GM23338 (cell line): Measurements from ENCODE around the gene DAPK1. TPM values are rescaled to one million over a fixed set of nuclear protein-coding genes. Genes with fewer than 3 reads are reported as not detected.

Experiments used
- ATAC-seq: fragments of 200-7000 bp; cut with Tn5 transposase; 3 replicates; pipeline ENCODE4 v1.9.1; 2020
- DNase-seq: peaks from one replicate; pipeline ENCODE4 v3.0.0-alpha.2; 2015; ENCODE audit warnings: low spot score
- H2AFZ ChIP-seq: fragments of 200-600 bp; sonication (generic); 2 replicates; pipeline ENCODE4 v1.8.0; 2016; ENCODE audit warnings: antibody characterized with exemption, mild to moderate bottlenecking, moderate library complexity
- H3F3A ChIP-seq: fragments of 200-600 bp; sonication (generic); replicated peaks from 2 replicates; pipeline ENCODE4 v1.8.0; 2017; ENCODE audit warnings: antibody characterized with exemption, mixed run types, low read depth
- H3K27ac ChIP-seq: fragments of 200-600 bp; sonication (generic); 2 replicates; pipeline ENCODE4 v1.6.1; 2016; ENCODE audit warnings: low read depth
- H3K27me3 ChIP-seq: fragments of 200-600 bp; sonication (generic); 2 replicates; pipeline ENCODE4 v1.8.0; 2016; ENCODE audit warnings: mild to moderate bottlenecking, mixed run types, moderate library complexity; ENCODE audit not compliant: insufficient read depth
- H3K36me3 ChIP-seq: fragments of 200-600 bp; sonication (generic); 2 replicates; pipeline ENCODE4 v1.8.0; 2016; ENCODE audit warnings: mild to moderate bottlenecking; ENCODE audit not compliant: insufficient read depth
- H3K4me1 ChIP-seq: fragments of 200-600 bp; sonication (generic); 2 replicates; pipeline ENCODE4 v1.8.0; 2016; ENCODE audit warnings: mild to moderate bottlenecking, moderate library complexity; ENCODE audit not compliant: insufficient read depth
- H3K4me2 ChIP-seq: fragments of 200-600 bp; sonication (generic); 2 replicates; pipeline ENCODE4 v1.7.1; 2017; ENCODE audit warnings: mixed run types
- H3K4me3 ChIP-seq: fragments of 200-600 bp; sonication (generic); 2 replicates; pipeline ENCODE4 v1.6.1; 2016; ENCODE audit warnings: mixed run types
- H3K79me2 ChIP-seq: fragments of 200-600 bp; sonication (generic); replicated peaks from 2 replicates; pipeline ENCODE4 v1.8.0; 2017; ENCODE audit warnings: mild to moderate bottlenecking; ENCODE audit not compliant: insufficient read depth
- H3K9me2 ChIP-seq: fragments of 200-600 bp; sonication (generic); 2 replicates; pipeline ENCODE4 v1.8.0; 2017; ENCODE audit not compliant: insufficient read depth
- H4K20me1 ChIP-seq: fragments of 200-600 bp; sonication (generic); replicated peaks from 2 replicates; pipeline ENCODE4 v1.8.0; 2017; ENCODE audit warnings: mild to moderate bottlenecking; ENCODE audit not compliant: insufficient read depth
- H3K27ac Mint-ChIP-seq: 2 replicates; pipeline ENCODE4 v1.8.0; 2020; ENCODE audit warnings: inconsistent platforms, mild to moderate bottlenecking, moderate library complexity, mixed read lengths
- H3K27me3 Mint-ChIP-seq: 3 replicates; pipeline ENCODE4 v1.8.0; 2022; ENCODE audit warnings: low read depth, mild to moderate bottlenecking, moderate library complexity, mixed read lengths, inconsistent platforms; ENCODE audit not compliant: insufficient read depth, poor library complexity
- H3K36me3 Mint-ChIP-seq: 3 replicates; pipeline ENCODE4 v1.8.0; 2021; ENCODE audit warnings: low read depth, mild to moderate bottlenecking, inconsistent platforms, moderate library complexity, mixed read lengths
- H3K4me1 Mint-ChIP-seq: 3 replicates; pipeline ENCODE4 v1.8.0; 2020; ENCODE audit warnings: mild to moderate bottlenecking, inconsistent platforms, mixed read lengths
- H3K4me3 Mint-ChIP-seq: 3 replicates; pipeline ENCODE4 v1.8.0; 2021; ENCODE audit warnings: moderate library complexity, mild to moderate bottlenecking, inconsistent platforms, mixed read lengths
- H3K9me3 Mint-ChIP-seq: 3 replicates; pipeline ENCODE4 v1.8.0; 2020; ENCODE audit warnings: moderate library complexity, mild to moderate bottlenecking, inconsistent platforms, mixed read lengths
- CREB1 ChIP-seq: fragments of 250-450 bp; sonication (Bioruptor Pico); IDR thresholded peaks from 2 replicates; pipeline ENCODE4 v1.5.0; 2020; ENCODE audit warnings: low read depth, mild to moderate bottlenecking, moderate library complexity
- CTCF ChIP-seq, 2 experiments: fragments of 200-600 bp in 1 of 2; sonication (generic) in 1 of 2; conservative IDR thresholded peaks; 2 replicates each; pipeline versions ENCODE4 v1.5.1 to v1.6.1; 2016 to 2017; ENCODE audit warnings: antibody characterized with exemption in 2 of 2, low read depth in 2 of 2, mild to moderate bottlenecking in 2 of 2, moderate library complexity in 1 of 2
- ETS1 ChIP-seq: IDR thresholded peaks from 2 replicates; pipeline ENCODE4 v1.6.1; 2016; ENCODE audit warnings: antibody characterized with exemption
- EZH2 ChIP-seq: fragments of 200-600 bp; sonication (generic); IDR thresholded peaks from one replicate; pipeline ENCODE4 v1.8.0; 2017; ENCODE audit warnings: antibody characterized with exemption, mild to moderate bottlenecking, low read depth; ENCODE audit not compliant: unreplicated experiment
- EZH2phosphoT487 ChIP-seq: fragments of 200-600 bp; sonication (generic); IDR thresholded peaks from one replicate; pipeline ENCODE4 v1.8.1; 2018; ENCODE audit warnings: antibody characterized with exemption; ENCODE audit not compliant: unreplicated experiment
- JUNB ChIP-seq: IDR thresholded peaks from one replicate; pipeline ENCODE4 v1.6.1; 2016; ENCODE audit warnings: antibody characterized with exemption; ENCODE audit not compliant: unreplicated experiment
- NANOG ChIP-seq: IDR thresholded peaks from 2 replicates; pipeline ENCODE4 v1.6.1; 2016; ENCODE audit warnings: antibody characterized with exemption, borderline replicate concordance
- POLR2AphosphoS5 ChIP-seq: IDR thresholded peaks from 2 replicates; pipeline ENCODE4 v1.6.1; 2016; ENCODE audit warnings: antibody characterized with exemption, low read depth
- REST ChIP-seq: IDR thresholded peaks from one replicate; pipeline ENCODE4 v1.6.1; 2018; ENCODE audit warnings: antibody characterized with exemption; ENCODE audit not compliant: unreplicated experiment
- STAT1 ChIP-seq: IDR thresholded peaks from one replicate; pipeline ENCODE4 v1.6.1; 2016; ENCODE audit warnings: antibody characterized with exemption; ENCODE audit not compliant: unreplicated experiment
- ZNF114 ChIP-seq: fragments of 250-450 bp; sonication (Bioruptor Pico); IDR thresholded peaks from 2 replicates; pipeline ENCODE4 v1.5.0; 2020; ENCODE audit warnings: mild to moderate bottlenecking, moderate library complexity
- ZNF331 ChIP-seq: fragments of 250-450 bp; sonication (Bioruptor Pico); IDR thresholded peaks from 2 replicates; pipeline ENCODE4 v1.5.0; 2020; ENCODE audit warnings: low read depth, mild to moderate bottlenecking, moderate library complexity
- ZNF462 ChIP-seq: fragments of 250-450 bp; sonication (Bioruptor Pico); IDR thresholded peaks from 2 replicates; pipeline ENCODE4 v1.5.0; 2020; ENCODE audit warnings: mild to moderate bottlenecking, moderate library complexity
- polyA plus RNA-seq: library from polyadenylated mRNA; unstranded; fragments of >200 nt; fragmentation: Nextera tagmentation; extraction: Ambion mirVana; gene quantifications from 2 replicates; pipeline ENCODE4 v1.2.1, GENCODE V29; 2016
- total RNA-seq: library from RNA; depleted of rRNA; stranded (reverse); fragments of >200 nt; shearing (Covaris generic); gene quantifications from 2 replicates; pipeline ENCODE4 v1.2.3, GENCODE V29; 2014

Gene DAPK1
- total and polyA plus RNA-seq, 2 experiments from 2014 or later, result 37.0 to 134 TPM

GRCh38 chr9:87542141-87542540 lies 44.5 kb downstream of the DAPK1 start:
- Histone ChIP-seq H3K4me2 (no peak overlapping the region), H4K20me1 (peaks cover 20% of the 10 kb centered on the region), H3K79me2 (peaks cover 86% of the 10 kb centered on the region), H2AFZ (no peak overlapping the region), H3K4me3 (no peak overlapping the region), H3K36me3 (no peaks in the 10 kb centered on the region), H3F3A (peaks cover 4% of the 10 kb centered on the region; the same call in 1 of the 2 replicates), H3K4me1 (peaks cover 23% of the 10 kb centered on the region), H3K27ac (no peak overlapping the region), H3K27me3 (no peaks in the 10 kb centered on the region), H3K9me2 (no peaks in the 10 kb centered on the region)
- Mint-ChIP-seq H3K4me1 (peaks cover 26% of the 10 kb centered on the region), H3K27me3 (peaks cover 2% of the 10 kb centered on the region), H3K36me3 (peaks cover 27% of the 10 kb centered on the region), H3K27ac (no peak overlapping the region), H3K4me3 (no peak overlapping the region), H3K9me3 (no peaks in the 10 kb centered on the region; the same call in 2 of the 3 replicates)
- TF ChIP-seq NANOG, result no peak
- no peak for TF ChIP-seq CREB1 (CRISPR knock-in tag)
- no peak for TF ChIP-seq ZNF462 (CRISPR knock-in tag)
- no peak for TF ChIP-seq ETS1
- no peak for TF ChIP-seq STAT1
- TF ChIP-seq EZH2, result no peak
- TF ChIP-seq JUNB, result no peak
- TF ChIP-seq REST, result no peak
- TF ChIP-seq ZNF114, result no peak
- TF ChIP-seq EZH2phosphoT487, result no peak
- TF ChIP-seq POLR2AphosphoS5, result no peak
- TF ChIP-seq ZNF331, result no peak
- no peak for TF ChIP-seq CTCF (conservative IDR thresholded peaks at IDR 0.05; ENCODE audit: low read depth in 2 of 2)
- no peak for ATAC-seq
- DNase-seq, result no peak
